Measurements from ENCODE around the gene LRMDA. TPM values are rescaled to one million over a fixed set of nuclear protein-coding genes. Genes with fewer than 3 reads are reported as not detected.

The LRMDA gene
- total and polyA plus RNA-seq, 2 of the 13 experiments (the other 11 are each of a cell fraction or from before 2014, with no cell fraction given): 13.4 to 22.0 TPM

DNA sequence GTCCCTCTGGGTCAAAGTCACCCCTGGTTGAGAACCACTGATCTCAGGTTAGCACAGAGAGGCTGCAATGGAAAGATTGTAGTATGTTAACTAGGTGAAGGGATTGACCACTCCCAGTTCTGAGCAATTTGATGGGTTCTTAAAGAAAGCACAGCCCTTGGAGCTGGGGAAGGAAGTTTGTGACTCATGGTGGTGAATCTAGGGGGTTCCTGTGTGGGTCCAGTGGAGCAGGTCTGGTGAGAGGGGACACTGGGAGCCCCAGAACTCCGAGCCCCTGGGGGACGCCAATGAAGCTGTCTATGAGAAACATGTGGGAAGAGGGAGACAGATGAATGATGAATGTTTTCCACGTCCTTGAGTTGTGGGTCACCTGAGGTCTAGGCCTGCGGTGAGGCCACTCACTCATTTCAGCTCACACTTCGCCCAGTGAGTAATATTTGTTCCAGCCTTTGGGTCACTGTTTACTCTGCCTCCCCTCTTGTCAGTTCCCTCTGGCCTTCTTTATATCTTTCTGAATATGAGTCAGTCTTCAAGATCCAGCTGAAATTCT is 341.9 kb downstream of the LRMDA start (continued):
- TF ChIP-seq, protein P1, sequence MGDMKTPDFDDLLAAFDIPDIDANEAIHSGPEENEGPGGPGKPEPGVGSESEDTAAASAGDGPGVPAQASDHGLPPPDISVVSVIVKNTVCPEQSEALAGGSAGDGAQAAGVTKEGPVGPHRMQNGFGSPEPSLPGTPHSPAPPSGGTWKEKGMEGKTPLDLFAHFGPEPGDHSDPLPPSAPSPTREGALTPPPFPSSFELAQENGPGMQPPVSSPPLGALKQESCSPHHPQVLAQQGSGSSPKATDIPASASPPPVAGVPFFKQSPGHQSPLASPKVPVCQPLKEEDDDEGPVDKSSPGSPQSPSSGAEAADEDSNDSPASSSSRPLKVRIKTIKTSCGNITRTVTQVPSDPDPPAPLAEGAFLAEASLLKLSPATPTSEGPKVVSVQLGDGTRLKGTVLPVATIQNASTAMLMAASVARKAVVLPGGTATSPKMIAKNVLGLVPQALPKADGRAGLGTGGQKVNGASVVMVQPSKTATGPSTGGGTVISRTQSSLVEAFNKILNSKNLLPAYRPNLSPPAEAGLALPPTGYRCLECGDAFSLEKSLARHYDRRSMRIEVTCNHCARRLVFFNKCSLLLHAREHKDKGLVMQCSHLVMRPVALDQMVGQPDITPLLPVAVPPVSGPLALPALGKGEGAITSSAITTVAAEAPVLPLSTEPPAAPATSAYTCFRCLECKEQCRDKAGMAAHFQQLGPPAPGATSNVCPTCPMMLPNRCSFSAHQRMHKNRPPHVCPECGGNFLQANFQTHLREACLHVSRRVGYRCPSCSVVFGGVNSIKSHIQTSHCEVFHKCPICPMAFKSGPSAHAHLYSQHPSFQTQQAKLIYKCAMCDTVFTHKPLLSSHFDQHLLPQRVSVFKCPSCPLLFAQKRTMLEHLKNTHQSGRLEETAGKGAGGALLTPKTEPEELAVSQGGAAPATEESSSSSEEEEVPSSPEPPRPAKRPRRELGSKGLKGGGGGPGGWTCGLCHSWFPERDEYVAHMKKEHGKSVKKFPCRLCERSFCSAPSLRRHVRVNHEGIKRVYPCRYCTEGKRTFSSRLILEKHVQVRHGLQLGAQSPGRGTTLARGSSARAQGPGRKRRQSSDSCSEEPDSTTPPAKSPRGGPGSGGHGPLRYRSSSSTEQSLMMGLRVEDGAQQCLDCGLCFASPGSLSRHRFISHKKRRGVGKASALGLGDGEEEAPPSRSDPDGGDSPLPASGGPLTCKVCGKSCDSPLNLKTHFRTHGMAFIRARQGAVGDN (CRISPR knock-in tag; IDR thresholded peaks at IDR 0.05): peak; percentile 64; the same call in 1 of the 2 replicates
- TF ChIP-seq TARDBP (CRISPR knock-in tag; IDR thresholded peaks at IDR 0.05): no peak
- TF ChIP-seq ESRRA (CRISPR knock-in tag; IDR thresholded peaks at IDR 0.05; ENCODE audit: low read depth): peak; percentile 83; the same call in 1 of the 2 replicates
- no peak for TF ChIP-seq DNMT1 (CRISPR knock-in tag; IDR thresholded peaks at IDR 0.05)
- peak; percentile 88 for TF ChIP-seq SOX5 (CRISPR knock-in tag; IDR thresholded peaks at IDR 0.05; ENCODE audit: borderline replicate concordance)
- TF ChIP-seq RBM22 (optimal IDR thresholded peaks at IDR 0.05; ENCODE audit: low read length): no peak
- TF ChIP-seq ZNF326 (CRISPR knock-in tag; IDR thresholded peaks at IDR 0.05; ENCODE audit: borderline replicate concordance): no peak
- TF ChIP-seq SCMH1 (CRISPR knock-in tag; IDR thresholded peaks at IDR 0.05; ENCODE audit: borderline replicate concordance): no peak
- TF ChIP-seq PHF5A (CRISPR knock-in tag; IDR thresholded peaks at IDR 0.05; ENCODE audit: low read depth, unreplicated experiment): no peak
- TF ChIP-seq ZFP41 (CRISPR knock-in tag; IDR thresholded peaks at IDR 0.05; ENCODE audit: borderline replicate concordance): no peak
- TF ChIP-seq MEIS2 (CRISPR knock-in tag; IDR thresholded peaks at IDR 0.05): peak; percentile 99
- peak; percentile 80 for TF ChIP-seq ZNF605 (CRISPR knock-in tag; IDR thresholded peaks at IDR 0.05)
- no peak for TF ChIP-seq MAFK (conservative IDR thresholded peaks at IDR 0.05 in 1 of 2, IDR thresholded peaks at IDR 0.05 in 1 of 2; ENCODE audit: low read length in 2 of 2)
- TF ChIP-seq ZNF484 (CRISPR knock-in tag; IDR thresholded peaks at IDR 0.05; ENCODE audit: borderline replicate concordance, low read depth): no peak
- peak; percentile 68; the same call in 1 of the 2 replicates for TF ChIP-seq JUNB (CRISPR knock-in tag; IDR thresholded peaks at IDR 0.05; ENCODE audit: borderline replicate concordance)
- TF ChIP-seq BHLHE40 (IDR thresholded peaks at IDR 0.05; ENCODE audit: low read length): peak; percentile 83
- TF ChIP-seq, protein P2, sequence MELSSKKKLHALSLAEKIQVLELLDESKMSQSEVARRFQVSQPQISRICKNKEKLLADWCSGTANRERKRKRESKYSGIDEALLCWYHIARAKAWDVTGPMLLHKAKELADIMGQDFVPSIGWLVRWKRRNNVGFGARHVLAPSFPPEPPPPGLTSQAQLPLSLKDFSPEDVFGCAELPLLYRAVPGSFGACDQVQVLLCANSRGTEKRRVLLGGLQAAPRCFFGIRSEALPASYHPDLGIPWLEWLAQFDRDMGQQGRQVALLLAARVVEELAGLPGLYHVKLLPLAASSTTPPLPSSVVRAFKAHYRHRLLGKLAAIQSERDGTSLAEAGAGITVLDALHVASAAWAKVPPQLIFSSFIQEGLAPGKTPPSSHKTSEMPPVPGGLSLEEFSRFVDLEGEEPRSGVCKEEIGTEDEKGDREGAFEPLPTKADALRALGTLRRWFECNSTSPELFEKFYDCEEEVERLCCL (CRISPR knock-in tag; IDR thresholded peaks at IDR 0.05; ENCODE audit: borderline replicate concordance): no peak
- no peak for TF ChIP-seq MYC (CRISPR knock-in tag; IDR thresholded peaks at IDR 0.05; ENCODE audit: borderline replicate concordance)
- TF ChIP-seq, protein P3, sequence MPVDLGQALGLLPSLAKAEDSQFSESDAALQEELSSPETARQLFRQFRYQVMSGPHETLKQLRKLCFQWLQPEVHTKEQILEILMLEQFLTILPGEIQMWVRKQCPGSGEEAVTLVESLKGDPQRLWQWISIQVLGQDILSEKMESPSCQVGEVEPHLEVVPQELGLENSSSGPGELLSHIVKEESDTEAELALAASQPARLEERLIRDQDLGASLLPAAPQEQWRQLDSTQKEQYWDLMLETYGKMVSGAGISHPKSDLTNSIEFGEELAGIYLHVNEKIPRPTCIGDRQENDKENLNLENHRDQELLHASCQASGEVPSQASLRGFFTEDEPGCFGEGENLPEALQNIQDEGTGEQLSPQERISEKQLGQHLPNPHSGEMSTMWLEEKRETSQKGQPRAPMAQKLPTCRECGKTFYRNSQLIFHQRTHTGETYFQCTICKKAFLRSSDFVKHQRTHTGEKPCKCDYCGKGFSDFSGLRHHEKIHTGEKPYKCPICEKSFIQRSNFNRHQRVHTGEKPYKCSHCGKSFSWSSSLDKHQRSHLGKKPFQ (CRISPR knock-in tag; IDR thresholded peaks at IDR 0.05; ENCODE audit: insufficient replicate concordance): peak; percentile 91
- TF ChIP-seq, protein P4, sequence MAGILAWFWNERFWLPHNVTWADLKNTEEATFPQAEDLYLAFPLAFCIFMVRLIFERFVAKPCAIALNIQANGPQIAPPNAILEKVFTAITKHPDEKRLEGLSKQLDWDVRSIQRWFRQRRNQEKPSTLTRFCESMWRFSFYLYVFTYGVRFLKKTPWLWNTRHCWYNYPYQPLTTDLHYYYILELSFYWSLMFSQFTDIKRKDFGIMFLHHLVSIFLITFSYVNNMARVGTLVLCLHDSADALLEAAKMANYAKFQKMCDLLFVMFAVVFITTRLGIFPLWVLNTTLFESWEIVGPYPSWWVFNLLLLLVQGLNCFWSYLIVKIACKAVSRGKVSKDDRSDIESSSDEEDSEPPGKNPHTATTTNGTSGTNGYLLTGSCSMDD (CRISPR knock-in tag; IDR thresholded peaks at IDR 0.05): no peak
- no peak; the same call in 1 of the 2 replicates for TF ChIP-seq TGIF2 (CRISPR knock-in tag; IDR thresholded peaks at IDR 0.05)
- TF ChIP-seq ZNF20 (CRISPR knock-in tag; IDR thresholded peaks at IDR 0.05): no peak

Measured in HepG2 (cell line).